Measurements from ENCODE around the gene DTD1. TPM values are rescaled to one million over a fixed set of nuclear protein-coding genes. Genes with fewer than 3 reads are reported as not detected.

DTD1 gene
- total and polyA plus RNA-seq, 2 of the 13 experiments (the other 11 are each of a cell fraction or from before 2014, with no cell fraction given): 41.2 to 79.3 TPM

GRCh38 chr20:18609741-18610140 lies 21.9 kb downstream of the DTD1 start:
- no TSS peak for BruUV-seq (replicated peaks)
- no peak overlapping the region for H3K9ac ChIP-seq (ENCODE audit: insufficient read depth, low read depth, low read length)
- ATAC-seq: no peak
- CTCF ChIA-PET (ENCODE audit: low intra/inter-chr PET ratio, low total read pairs): no interaction called here
- H3K4me1 ChIP-seq (ENCODE audit: insufficient read depth, low read length): no peaks in the 10 kb centered on the region
- DNase-seq (ENCODE audit: low spot score): no peak
- H3K9me3 ChIP-seq (ENCODE audit: low read length): no peaks in the 10 kb centered on the region
- no peak overlapping the region for H3K4me3 ChIP-seq (replicated peaks in 1 of 3; ENCODE audit: insufficient read depth in 1 of 3, low read depth in 2 of 3, low read length in 3 of 3)
- intact Hi-C loops (cut with micrococcal nuclease; ENCODE audit: unreplicated experiment) (no loop called here), in situ Hi-C loops (cut with HindIII; ENCODE audit: extremely low pct_ligation_motif_present, low pct_unique_long_range_greater_than_20kb) (no loop called here)
- no peaks in the 10 kb centered on the region for H3K79me2 ChIP-seq (ENCODE audit: insufficient read depth, low read length)
- H3K27me3 ChIP-seq (ENCODE audit: control insufficient read depth in 1 of 2, insufficient read depth in 2 of 2, low read length in 2 of 2): no peaks in the 10 kb centered on the region
- no peak overlapping the region for H3K4me2 ChIP-seq (ENCODE audit: low read depth, low read length)
- TF ChIP-seq ZNF331 (CRISPR knock-in tag; IDR thresholded peaks at IDR 0.05) (no peak), HMGXB4 (CRISPR knock-in tag; IDR thresholded peaks at IDR 0.05; ENCODE audit: borderline replicate concordance in 1 of 2, low read depth in 1 of 2) (no peak), RARG (CRISPR knock-in tag; IDR thresholded peaks at IDR 0.05; ENCODE audit: low read depth) (no peak), PHB2 (IDR thresholded peaks at IDR 0.05; ENCODE audit: partially characterized antibody) (no peak)
- no peaks in the 10 kb centered on the region for H4K20me1 ChIP-seq (ENCODE audit: insufficient read depth, low read length)
- POLR2A ChIA-PET: no interaction called here
- FAIRE-seq: no peak
- no peak overlapping the region for H3K27ac ChIP-seq (ENCODE audit: extremely low read length, insufficient read depth, low read length)
- peaks cover 2 to 8% of the 10 kb centered on the region in 2 experiments; a peak in 4 of 5 replicates for H3K36me3 ChIP-seq (replicated peaks in 1 of 2; ENCODE audit: control insufficient read depth in 1 of 2, insufficient read depth in 2 of 2, low read length in 2 of 2)
- no peak overlapping the region for H2AFZ ChIP-seq (ENCODE audit: low read length)

GRCh38 chr20:18611492-18611891 lies 23.6 kb downstream of the DTD1 start:
- H3K4me2 ChIP-seq (ENCODE audit: low read depth, low read length): no peak overlapping the region
- BruUV-seq (replicated peaks): no TSS peak
- in situ Hi-C loops (cut with HindIII; ENCODE audit: extremely low pct_ligation_motif_present, low pct_unique_long_range_greater_than_20kb) (no loop called here), intact Hi-C loops (cut with micrococcal nuclease; ENCODE audit: unreplicated experiment) (no loop called here)
- H2AFZ ChIP-seq (ENCODE audit: low read length): no peak overlapping the region
- H3K9ac ChIP-seq (ENCODE audit: insufficient read depth, low read depth, low read length): no peak overlapping the region
- FAIRE-seq: no peak
- H4K20me1 ChIP-seq (ENCODE audit: insufficient read depth, low read length): no peaks in the 10 kb centered on the region
- H3K27ac ChIP-seq (ENCODE audit: extremely low read length, insufficient read depth, low read length): no peak overlapping the region
- H3K27me3 ChIP-seq (ENCODE audit: control insufficient read depth in 1 of 2, insufficient read depth in 2 of 2, low read length in 2 of 2): no peaks in the 10 kb centered on the region
- ChIA-PET POLR2A (no interaction called here), CTCF (ENCODE audit: low intra/inter-chr PET ratio, low total read pairs) (no interaction called here)
- TF ChIP-seq MAFG (CRISPR knock-in tag; IDR thresholded peaks at IDR 0.05) (no peak), MNT (IDR thresholded peaks at IDR 0.05) (peak; percentile 90), POGZ (CRISPR knock-in tag; IDR thresholded peaks at IDR 0.05) (no peak), ZNF160 (CRISPR knock-in tag; IDR thresholded peaks at IDR 0.05) (no peak)
- H3K4me1 ChIP-seq (ENCODE audit: insufficient read depth, low read length): no peaks in the 10 kb centered on the region
- no peak for DNase-seq (ENCODE audit: low spot score)
- no peak overlapping the region for H3K4me3 ChIP-seq (replicated peaks in 1 of 3; ENCODE audit: insufficient read depth in 1 of 3, low read depth in 2 of 3, low read length in 3 of 3)
- H3K79me2 ChIP-seq (ENCODE audit: insufficient read depth, low read length): no peaks in the 10 kb centered on the region
- no peaks in the 10 kb centered on the region for H3K9me3 ChIP-seq (ENCODE audit: low read length)
- ATAC-seq: no peak
- WGBS (ENCODE audit: low lambda C conversion rate): 90% methylated on average over 8 of the region's 8 CpGs
- H3K36me3 ChIP-seq (replicated peaks in 1 of 2; ENCODE audit: control insufficient read depth in 1 of 2, insufficient read depth in 2 of 2, low read length in 2 of 2): peaks cover 2 to 8% of the 10 kb centered on the region in 2 experiments; a peak in 4 of 5 replicates
